Suprapubic skin (tissue), 4 donors: ENCODE measurements around the gene NT5C3A.

Experiments
- CTCF ChIP-seq, 2 donors: fragments of 200-600 bp in 1 of 2; fragments of 450-650 bp in 1 of 2; sonication (generic) in 1 of 2; IDR thresholded peaks; one replicate each; pipeline ENCODE4 v1.5.1; 2016 to 2019; ENCODE audit warnings: antibody characterized with exemption in 2 of 2, mild to moderate bottlenecking in 1 of 2, moderate library complexity in 1 of 2
- EP300 ChIP-seq: sonication (generic); formaldehyde crosslinking; IDR thresholded peaks from one replicate; pipeline ENCODE4 v1.6.1; 2017; ENCODE audit warnings: antibody characterized with exemption
- POLR2AphosphoS5 ChIP-seq, 3 donors: sonication (generic); formaldehyde crosslinking; IDR thresholded peaks; one replicate each; pipeline ENCODE4 v1.6.1; 2017; ENCODE audit warnings: antibody characterized with exemption in 3 of 3

GRCh38 chr7:33101906-33102305 is 39.3 kb upstream of the NT5C3A start:
- TF ChIP-seq CTCF (IDR thresholded peaks at IDR 0.05) (no peak), POLR2AphosphoS5 (IDR thresholded peaks at IDR 0.05) (no peak), EP300 (no peak)
